Measurements from ENCODE around the gene OSBPL6. TPM values are rescaled to one million over a fixed set of nuclear protein-coding genes. Genes with fewer than 3 reads are reported as not detected.

OSBPL6 gene
- total RNA-seq, 1 donor from 2014 or later = 5.3 TPM

DNA sequence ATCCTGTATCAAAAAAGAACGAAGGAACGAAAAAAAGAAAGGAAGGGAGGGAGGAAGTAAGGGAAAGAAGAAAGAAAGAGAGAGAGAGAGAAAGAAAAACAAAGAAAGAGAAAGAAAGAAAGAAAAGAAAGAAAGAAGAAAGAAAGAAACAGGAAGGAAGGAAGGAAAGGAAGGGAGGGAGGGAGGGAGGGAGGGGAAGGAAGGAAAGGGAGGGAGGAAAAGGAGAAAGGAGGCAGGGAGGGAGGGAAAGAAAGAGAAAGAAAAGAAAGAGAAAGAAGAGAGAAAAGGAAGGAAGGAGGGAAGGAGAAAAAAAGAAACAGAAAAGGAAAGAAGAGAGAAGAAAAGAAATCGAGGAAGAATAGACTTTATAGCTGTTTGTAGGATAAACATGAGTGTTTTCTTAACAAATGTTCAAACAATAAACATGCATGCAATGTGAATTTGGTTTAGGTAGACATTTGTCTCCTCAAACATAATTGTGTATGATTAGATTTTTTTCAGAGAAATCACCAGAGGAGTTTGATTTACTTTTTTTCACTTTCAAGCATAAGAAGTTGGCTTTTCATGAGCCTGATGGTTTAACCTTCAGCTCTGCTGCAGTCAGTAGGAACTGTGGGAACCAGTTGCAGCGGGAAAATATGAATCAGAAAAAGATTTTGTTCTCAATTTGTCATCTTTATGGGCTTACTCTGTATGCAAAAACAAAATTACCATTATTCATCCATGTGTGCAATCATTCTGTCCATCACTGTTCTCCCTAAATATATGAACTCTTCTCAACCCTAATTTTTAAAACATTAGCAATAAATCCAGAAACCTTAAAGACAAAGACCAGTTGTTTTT, 185.1 kb downstream of the OSBPL6 start:
- DNase-seq (ENCODE audit: low read depth) (no peak), FAIRE-seq (no peak)
- peaks cover 1% of the 10 kb centered on the region for H3K36me3 ChIP-seq (ENCODE audit: control insufficient read depth, insufficient read depth, low read length)
- H3K4me3 ChIP-seq (ENCODE audit: low read depth, low read length) = no peak overlapping the region
- no peaks in the 10 kb centered on the region for H3K27me3 ChIP-seq (ENCODE audit: control insufficient read depth, insufficient read depth, low read length)
- TF ChIP-seq CTCF (IDR thresholded peaks at IDR 0.05; ENCODE audit: insufficient read depth, low read length, severe bottlenecking) = no peak

DNA sequence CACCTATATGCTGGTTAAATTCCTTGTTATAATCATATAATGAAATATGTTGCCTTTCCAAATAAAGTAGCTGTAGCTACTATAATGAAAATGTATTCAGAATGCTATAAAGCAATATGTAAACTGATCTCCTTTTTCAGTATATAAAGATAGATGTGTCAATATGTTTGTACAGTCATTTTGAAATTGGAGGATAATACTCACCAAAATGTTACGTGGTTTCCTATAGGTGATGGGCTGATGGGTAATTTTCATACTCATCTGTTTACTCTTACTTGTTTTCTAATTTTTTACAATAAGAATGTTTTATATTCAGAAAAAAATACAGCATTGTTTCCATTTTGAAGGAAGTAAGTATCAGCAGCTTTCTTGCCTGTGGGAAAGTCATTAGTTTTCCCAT, 186.5 kb downstream of the OSBPL6 start:
- FAIRE-seq (no peak), DNase-seq (ENCODE audit: low read depth) (no peak)
- Histone ChIP-seq H3K27me3 (ENCODE audit: control insufficient read depth, insufficient read depth, low read length) (no peaks in the 10 kb centered on the region), H3K4me3 (ENCODE audit: low read depth, low read length) (no peak overlapping the region), H3K36me3 (ENCODE audit: control insufficient read depth, insufficient read depth, low read length) (peaks cover 1% of the 10 kb centered on the region)
- no peak for TF ChIP-seq CTCF (IDR thresholded peaks at IDR 0.05; ENCODE audit: insufficient read depth, low read length, severe bottlenecking)

GRCh38 chr2:178383718-178384117, 189.4 kb downstream of the OSBPL6 start:
- no peaks in the 10 kb centered on the region for H3K27me3 ChIP-seq (ENCODE audit: control insufficient read depth, insufficient read depth, low read length)
- FAIRE-seq (no peak), DNase-seq (ENCODE audit: low read depth) (no peak)
- H3K4me3 ChIP-seq (ENCODE audit: low read depth, low read length) = no peak overlapping the region
- H3K36me3 ChIP-seq (ENCODE audit: control insufficient read depth, insufficient read depth, low read length) = peaks cover 1% of the 10 kb centered on the region
- no peak for TF ChIP-seq CTCF (IDR thresholded peaks at IDR 0.05; ENCODE audit: insufficient read depth, low read length, severe bottlenecking)

GRCh38 chr2:178385595-178386148, 191.4 kb downstream of the OSBPL6 start:
- no peak for TF ChIP-seq CTCF (IDR thresholded peaks at IDR 0.05; ENCODE audit: insufficient read depth, low read length, severe bottlenecking)
- H3K4me3 ChIP-seq (ENCODE audit: low read depth, low read length) = no peak overlapping the region
- H3K36me3 ChIP-seq (ENCODE audit: control insufficient read depth, insufficient read depth, low read length) = peaks cover 1% of the 10 kb centered on the region
- FAIRE-seq (no peak), DNase-seq (ENCODE audit: low read depth) (peak; percentile 24)
- no peaks in the 10 kb centered on the region for H3K27me3 ChIP-seq (ENCODE audit: control insufficient read depth, insufficient read depth, low read length)

GRCh38 chr2:178386986-178387597, 192.8 kb downstream of the OSBPL6 start:
- no peak for FAIRE-seq

More at GRCh38 chr2:178386986-178387597, 192.8 kb downstream of the OSBPL6 start:
- no peak for TF ChIP-seq CTCF (IDR thresholded peaks at IDR 0.05; ENCODE audit: insufficient read depth, low read length, severe bottlenecking)
- Histone ChIP-seq H3K36me3 (ENCODE audit: control insufficient read depth, insufficient read depth, low read length) (peaks cover 1% of the 10 kb centered on the region), H3K4me3 (ENCODE audit: low read depth, low read length) (no peak overlapping the region), H3K27me3 (ENCODE audit: control insufficient read depth, insufficient read depth, low read length) (no peaks in the 10 kb centered on the region)
- peak; percentile 40 for DNase-seq (ENCODE audit: low read depth)
